Panc1 (cell line): ENCODE results near the gene SVIL.

Experiments used
- CTCF ChIP-seq: fragments of 450-650 bp; IDR thresholded peaks from 2 replicates; pipeline ENCODE4 v1.5.1; 2017; ENCODE audit warnings: mild to moderate bottlenecking
- SIN3A ChIP-seq: IDR thresholded peaks from 2 replicates; pipeline ENCODE4 v1.6.1; 2012; ENCODE audit warnings: low read depth, mild to moderate bottlenecking, low read length, moderate library complexity, borderline replicate concordance; ENCODE audit not compliant: insufficient read depth

- no peak for TF ChIP-seq CTCF
- TF ChIP-seq SIN3A, result no peak
These were observed 35.9 kb downstream of the SVIL start for GRCh38 chr10:29598851-29599311.
